ENCODE measurements around the gene CPA4. TPM values are rescaled to one million over a fixed set of nuclear protein-coding genes. Genes with fewer than 3 reads are reported as not detected.

Gene CPA4
- total and polyA plus RNA-seq, 2 of the 13 experiments (the other 11 are each of a cell fraction or from before 2014, with no cell fraction given): 0.20 to 0.22 TPM

DNA sequence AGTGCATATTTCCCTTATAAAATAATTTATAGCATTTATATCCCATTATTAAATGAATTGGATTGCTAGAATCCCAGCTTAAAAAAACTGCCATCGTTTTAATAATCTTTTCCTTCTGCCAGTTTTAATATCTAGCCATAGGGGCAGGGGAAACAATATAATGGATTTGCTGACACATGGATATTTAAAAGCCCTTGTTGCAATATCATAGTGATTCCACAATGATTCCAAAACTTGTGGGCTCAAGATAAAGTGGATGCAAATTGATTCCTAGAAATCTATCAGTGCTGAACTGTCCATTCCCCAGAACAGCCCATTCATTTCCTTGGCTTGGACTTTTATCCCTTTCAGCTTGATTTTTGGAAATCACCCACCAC is 23.7 kb upstream of the CPA4 start:
- CTCF ChIA-PET (ENCODE audit: low intra/inter-chr PET ratio, low total read pairs): no interaction called here

GRCh38 chr7:130270947-130271800 is 21.8 kb upstream of the CPA4 start:
- Histone ChIP-seq H3K36me3 (replicated peaks in 1 of 2; ENCODE audit: control insufficient read depth in 1 of 2, insufficient read depth in 2 of 2, low read length in 2 of 2) (no peaks in the 10 kb centered on the region), H3K4me1 (ENCODE audit: insufficient read depth, low read length) (peaks cover 5% of the 10 kb centered on the region; the same call in 1 of the 2 replicates), H3K9me3 (ENCODE audit: low read length) (no peaks in the 10 kb centered on the region), H3K9ac (ENCODE audit: insufficient read depth, low read depth, low read length) (no peak overlapping the region), H3K27me3 (ENCODE audit: control insufficient read depth in 1 of 2, insufficient read depth in 2 of 2, low read length in 2 of 2) (peaks cover 0 to 12% of the 10 kb centered on the region in 2 experiments; a peak in 2 of 5 replicates), H3K79me2 (ENCODE audit: insufficient read depth, low read length) (no peaks in the 10 kb centered on the region), H2AFZ (ENCODE audit: low read length) (no peak overlapping the region), H3K4me2 (ENCODE audit: low read depth, low read length) (no peak overlapping the region), H3K27ac (ENCODE audit: extremely low read length, insufficient read depth, low read length) (no peak overlapping the region), H3K4me3 (replicated peaks in 1 of 3; ENCODE audit: insufficient read depth in 1 of 3, low read depth in 2 of 3, low read length in 3 of 3) (no peak overlapping the region), H4K20me1 (ENCODE audit: insufficient read depth, low read length) (no peaks in the 10 kb centered on the region)
- POLR2A ChIA-PET: no interaction called here
- intact Hi-C loops (cut with micrococcal nuclease; ENCODE audit: unreplicated experiment): loop anchor here (10.0 kb wide), 1 partner anchor 214 kb away; no protein-coding TSS in a partner anchor
- no peak for FAIRE-seq
- in situ Hi-C loops (cut with HindIII; ENCODE audit: extremely low pct_ligation_motif_present, low pct_unique_long_range_greater_than_20kb): no loop called here
- BruUV-seq (replicated peaks): no TSS peak
- no peak for ATAC-seq
- 51% methylated on average over 12 of the region's 12 CpGs for WGBS (ENCODE audit: low lambda C conversion rate)
- no peak for DNase-seq (ENCODE audit: low spot score)
- CTCF ChIA-PET (ENCODE audit: low intra/inter-chr PET ratio, low total read pairs): no interaction called here
- TF ChIP-seq SALL2 (CRISPR knock-in tag; IDR thresholded peaks at IDR 0.05) (no peak), ZNF629 (CRISPR knock-in tag; conservative IDR thresholded peaks at IDR 0.05) (no peak), NCOA5 (CRISPR knock-in tag; IDR thresholded peaks at IDR 0.05) (no peak), ZNF839 (CRISPR knock-in tag; IDR thresholded peaks at IDR 0.05; ENCODE audit: borderline replicate concordance) (no peak), MAF1 (CRISPR knock-in tag; IDR thresholded peaks at IDR 0.05; ENCODE audit: borderline replicate concordance) (no peak), BRD4 (CRISPR knock-in tag; IDR thresholded peaks at IDR 0.05) (no peak), HOXA3 (CRISPR knock-in tag; IDR thresholded peaks at IDR 0.05) (no peak), DNMT3B (CRISPR knock-in tag; conservative IDR thresholded peaks at IDR 0.05) (no peak), RBM22 (optimal IDR thresholded peaks at IDR 0.05; ENCODE audit: low read length) (no peak), HNRNPK (IDR thresholded peaks at IDR 0.05; ENCODE audit: low read depth, low read length, poor library complexity, severe bottlenecking) (no peak), ESRRA (CRISPR knock-in tag; IDR thresholded peaks at IDR 0.05; ENCODE audit: low read depth) (no peak), ZNF772 (CRISPR knock-in tag; IDR thresholded peaks at IDR 0.05) (no peak), GATAD2A (CRISPR knock-in tag; IDR thresholded peaks at IDR 0.05) (no peak), HOXD1 (CRISPR knock-in tag; IDR thresholded peaks at IDR 0.05) (no peak), ZBTB14 (CRISPR knock-in tag; IDR thresholded peaks at IDR 0.05) (no peak)
- TF ChIP-seq, protein P1, sequence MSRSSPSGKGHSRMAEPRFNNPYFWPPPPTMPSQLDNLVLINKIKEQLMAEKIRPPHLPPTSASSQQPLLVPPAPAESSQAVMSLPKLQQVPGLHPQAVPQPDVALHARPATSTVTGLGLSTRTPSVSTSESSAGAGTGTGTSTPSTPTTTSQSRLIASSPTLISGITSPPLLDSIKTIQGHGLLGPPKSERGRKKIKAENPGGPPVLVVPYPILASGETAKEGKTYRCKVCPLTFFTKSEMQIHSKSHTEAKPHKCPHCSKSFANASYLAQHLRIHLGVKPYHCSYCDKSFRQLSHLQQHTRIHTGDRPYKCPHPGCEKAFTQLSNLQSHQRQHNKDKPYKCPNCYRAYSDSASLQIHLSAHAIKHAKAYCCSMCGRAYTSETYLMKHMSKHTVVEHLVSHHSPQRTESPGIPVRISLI (CRISPR knock-in tag; IDR thresholded peaks at IDR 0.05; ENCODE audit: borderline replicate concordance): no peak

More for the DNA sequence above, 23.7 kb upstream of the CPA4 start:
- H3K4me1 ChIP-seq (ENCODE audit: insufficient read depth, low read length): peaks cover 5% of the 10 kb centered on the region; the same call in 1 of the 2 replicates
- H3K79me2 ChIP-seq (ENCODE audit: insufficient read depth, low read length): no peaks in the 10 kb centered on the region
- no peaks in the 10 kb centered on the region for H3K9me3 ChIP-seq (ENCODE audit: low read length)
- WGBS (ENCODE audit: low lambda C conversion rate): 6% methylated on average over 1 of the region's 1 CpG
- FAIRE-seq (no peak), DNase-seq (ENCODE audit: low spot score) (no peak), ATAC-seq (no peak)
- no peak overlapping the region for H3K9ac ChIP-seq (ENCODE audit: insufficient read depth, low read depth, low read length)
- intact Hi-C loops (cut with micrococcal nuclease; ENCODE audit: unreplicated experiment): no loop called here
- TF ChIP-seq AHR (CRISPR knock-in tag; IDR thresholded peaks at IDR 0.05) (no peak), MAFF (IDR thresholded peaks at IDR 0.05; ENCODE audit: low read depth, low read length) (peak; percentile 79; the same call in 1 of the 2 replicates), MAFK (conservative IDR thresholded peaks at IDR 0.05 in 1 of 2, IDR thresholded peaks at IDR 0.05 in 1 of 2; ENCODE audit: low read length in 2 of 2) (peak; percentile 55 to 89; a peak in 3 of 4 replicates)
- BruUV-seq (replicated peaks): no TSS peak
- POLR2A ChIA-PET: no interaction called here
- in situ Hi-C loops (cut with HindIII; ENCODE audit: extremely low pct_ligation_motif_present, low pct_unique_long_range_greater_than_20kb): no loop called here
- peaks cover 0 to 8% of the 10 kb centered on the region in 2 experiments; a peak in 2 of 5 replicates for H3K27me3 ChIP-seq (ENCODE audit: control insufficient read depth in 1 of 2, insufficient read depth in 2 of 2, low read length in 2 of 2)
- no peak overlapping the region for H3K4me2 ChIP-seq (ENCODE audit: low read depth, low read length)
- H3K27ac ChIP-seq (ENCODE audit: extremely low read length, insufficient read depth, low read length): no peak overlapping the region
- H2AFZ ChIP-seq (ENCODE audit: low read length): no peak overlapping the region
- H3K36me3 ChIP-seq (replicated peaks in 1 of 2; ENCODE audit: control insufficient read depth in 1 of 2, insufficient read depth in 2 of 2, low read length in 2 of 2): no peaks in the 10 kb centered on the region
- no peak overlapping the region for H3K4me3 ChIP-seq (replicated peaks in 1 of 3; ENCODE audit: insufficient read depth in 1 of 3, low read depth in 2 of 3, low read length in 3 of 3)
- no peaks in the 10 kb centered on the region for H4K20me1 ChIP-seq (ENCODE audit: insufficient read depth, low read length)
